ENCODE results near the gene CTDSPL. TPM values are rescaled to one million over a fixed set of nuclear protein-coding genes. Genes with fewer than 3 reads are reported as not detected.

The CTDSPL gene
- total RNA-seq, 1 experiment from 2014 or later = 34.4 TPM

GRCh38 chr3:37824954-37825328 lies 36.7 kb upstream of the CTDSPL start:
- Histone ChIP-seq H3K9me3 (ENCODE audit: control insufficient read depth in 1 of 2, insufficient read depth in 1 of 2, low read depth in 1 of 2, low read length in 2 of 2) (no peaks in the 10 kb centered on the region), H3K9ac (ENCODE audit: low read length) (no peak overlapping the region), H3K4me2 (ENCODE audit: low read length) (no peak overlapping the region), H3K9me2 (ENCODE audit: insufficient read depth) (no peaks in the 10 kb centered on the region), H2AFZ (ENCODE audit: low read depth, low read length, poor library complexity, severe bottlenecking) (no peak overlapping the region), H3K79me2 (ENCODE audit: insufficient read depth, low read length) (no peaks in the 10 kb centered on the region), H3K27me3 (ENCODE audit: insufficient read depth, low read length) (peaks cover 54% of the 10 kb centered on the region), H4K20me1 (ENCODE audit: insufficient read depth) (no peaks in the 10 kb centered on the region), H3K4me1 (ENCODE audit: control insufficient read depth in 1 of 2, insufficient read depth in 2 of 2, low read length in 2 of 2) (no peaks in the 10 kb centered on the region), H3K4me3 (replicated peaks in 1 of 2; ENCODE audit: low read depth in 1 of 2, low read length in 2 of 2) (no peak overlapping the region), H3K27ac (ENCODE audit: low read depth, low read length) (no peak overlapping the region), H3K36me3 (ENCODE audit: control insufficient read depth in 1 of 2, insufficient read depth in 2 of 2, low read length in 2 of 2) (no peaks in the 10 kb centered on the region)
- DNase-seq (ENCODE audit: low read depth, low spot score) = no peak
- CTCF ChIA-PET = no interaction called here
- TF ChIP-seq JUND (IDR thresholded peaks at IDR 0.05) (no peak), CTCF (IDR thresholded peaks at IDR 0.05 in 2 of 3, conservative IDR thresholded peaks at IDR 0.05 in 1 of 3; ENCODE audit: borderline replicate concordance in 1 of 3, insufficient read depth in 1 of 3, low read depth in 2 of 3, low read length in 2 of 3) (no peak), SIN3A (IDR thresholded peaks at IDR 0.05; ENCODE audit: low read depth) (no peak), SP1 (IDR thresholded peaks at IDR 0.05; ENCODE audit: low read depth) (no peak), EZH2 (IDR thresholded peaks at IDR 0.05) (no peak), ELF1 (IDR thresholded peaks at IDR 0.05; ENCODE audit: borderline replicate concordance, low read depth) (no peak), RAD21 (IDR thresholded peaks at IDR 0.05; ENCODE audit: low read depth) (no peak), MAX (IDR thresholded peaks at IDR 0.05) (no peak), CEBPB (IDR thresholded peaks at IDR 0.05; ENCODE audit: low read depth) (no peak), ZFX (IDR thresholded peaks at IDR 0.05) (no peak)
- intact Hi-C loops (cut with micrococcal nuclease) = no loop called here
- ATAC-seq = no peak
- RAD21 ChIA-PET (ENCODE audit: low non-redundant PET in 1 of 2, low total read pairs in 2 of 2, uncharacterized antibody in 2 of 2, unreplicated experiment in 2 of 2) = no interaction called here
- BruUV-seq (replicated peaks) = no TSS peak
- POLR2A ChIA-PET = no interaction called here

Data from HCT116 (cell line).